GM19025 (cell line): ENCODE results near the gene SGK1.
"Not testable (repeated sequence)": the region's sequence is repeated elsewhere in the genome, so short reads cannot be mapped to it uniquely, and the experiment has no call there.

Experiments
- ATAC-seq: cut with Tn5 transposase; IDR thresholded peaks from one replicate; pipeline ENCODE4 v1.9.1; 2021; ENCODE audit warnings: mild to moderate bottlenecking, low read depth, moderate library complexity; ENCODE audit not compliant: unreplicated experiment

Gene SGK1

DNA sequence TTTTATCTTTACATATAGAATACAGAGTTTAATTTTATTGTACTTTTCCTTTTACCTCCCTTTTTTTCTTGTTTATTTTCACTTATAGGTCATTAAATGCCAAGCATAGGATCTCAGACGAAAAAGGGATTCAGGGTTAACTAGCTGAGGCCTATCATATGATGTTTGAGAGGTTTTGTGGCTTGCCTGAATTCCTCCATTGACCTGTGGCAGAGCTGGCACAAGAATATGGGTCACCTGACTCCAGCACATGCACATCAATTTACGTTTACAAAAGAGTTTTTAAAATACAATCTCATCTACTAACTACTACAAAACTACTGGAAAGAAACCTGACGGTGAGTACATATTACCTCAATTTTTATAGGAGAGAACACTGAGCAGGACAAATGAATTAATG, 60.4 kb downstream of the SGK1 start:
- ATAC-seq: no peak

DNA sequence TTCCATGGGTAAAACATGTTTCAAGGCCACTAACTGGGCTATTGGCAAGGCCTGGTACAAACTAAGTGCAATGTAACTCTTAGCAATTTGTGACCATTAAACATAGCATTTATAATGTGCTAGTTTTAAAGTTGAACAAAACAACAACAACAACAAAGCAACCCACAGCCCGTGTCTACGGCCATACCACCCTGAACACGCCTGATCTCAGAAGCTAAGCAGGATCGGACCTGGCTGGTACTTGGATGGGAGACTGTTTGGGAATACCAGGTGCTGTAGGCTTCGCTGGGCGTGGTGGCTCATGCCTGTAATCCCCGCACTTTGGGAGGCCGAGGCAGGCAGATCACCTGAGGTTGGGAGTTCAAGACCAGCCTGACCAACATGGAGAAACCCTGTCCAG, 61.0 kb downstream of the SGK1 start:
- ATAC-seq: no peak

DNA sequence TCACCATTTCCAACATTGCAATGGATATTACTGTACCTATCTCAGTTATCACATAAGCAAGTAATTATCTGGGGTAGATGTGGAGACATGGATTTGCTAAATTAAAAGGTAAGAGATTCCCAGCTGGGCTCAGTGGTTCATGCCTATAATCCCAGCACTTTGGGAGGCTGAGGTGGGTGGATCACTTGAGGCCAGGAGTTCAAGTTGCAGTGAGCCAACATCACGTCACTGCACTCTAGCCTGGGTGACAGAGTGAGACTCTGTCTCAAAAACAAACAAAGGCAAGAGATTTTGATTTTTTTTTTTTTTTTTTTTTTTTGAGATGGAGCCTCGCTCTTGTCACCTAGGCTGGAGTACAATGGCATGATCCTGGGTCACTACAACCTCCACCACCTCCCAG, 62.6 kb downstream of the SGK1 start:
- not testable (repeated sequence) for ATAC-seq

DNA sequence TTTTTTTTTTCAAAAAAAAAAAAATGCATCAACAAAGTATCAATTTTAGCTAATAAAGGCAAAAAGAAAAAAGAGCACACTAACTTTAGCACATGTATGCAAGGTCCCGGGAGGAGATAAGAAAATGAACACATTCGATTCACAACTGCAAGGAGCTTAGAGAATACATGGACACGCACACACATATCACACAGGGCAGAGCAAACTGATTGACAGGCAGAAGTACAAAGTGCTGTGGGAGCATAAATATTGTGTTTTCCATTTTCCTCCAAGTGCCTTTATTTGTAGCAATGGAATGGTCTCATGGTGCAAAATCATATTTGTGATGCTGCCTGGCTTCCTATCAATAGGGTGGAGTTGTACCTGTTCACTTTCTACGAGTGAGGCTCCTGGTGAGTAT, 63.8 kb downstream of the SGK1 start:
- no peak for ATAC-seq

DNA sequence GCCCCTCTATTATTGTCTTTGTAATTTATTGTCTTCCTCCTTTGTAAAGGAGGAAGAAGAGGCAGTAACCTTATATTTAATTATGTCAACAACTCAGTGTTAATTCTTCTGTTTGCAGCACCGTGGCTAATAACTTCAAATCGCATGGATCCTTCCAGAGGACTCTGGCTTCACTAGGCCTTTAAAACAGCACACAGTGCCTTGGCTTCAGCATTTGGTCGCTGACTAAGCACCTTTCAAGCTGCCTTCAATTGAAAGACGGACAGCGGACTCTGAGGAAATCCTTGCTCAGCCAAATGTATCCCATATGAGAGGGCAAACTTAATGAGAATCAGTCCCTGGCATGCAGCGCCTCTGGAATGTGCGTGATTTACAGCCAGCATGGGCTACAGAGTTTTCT, 64.2 kb downstream of the SGK1 start:
- no peak for ATAC-seq

DNA sequence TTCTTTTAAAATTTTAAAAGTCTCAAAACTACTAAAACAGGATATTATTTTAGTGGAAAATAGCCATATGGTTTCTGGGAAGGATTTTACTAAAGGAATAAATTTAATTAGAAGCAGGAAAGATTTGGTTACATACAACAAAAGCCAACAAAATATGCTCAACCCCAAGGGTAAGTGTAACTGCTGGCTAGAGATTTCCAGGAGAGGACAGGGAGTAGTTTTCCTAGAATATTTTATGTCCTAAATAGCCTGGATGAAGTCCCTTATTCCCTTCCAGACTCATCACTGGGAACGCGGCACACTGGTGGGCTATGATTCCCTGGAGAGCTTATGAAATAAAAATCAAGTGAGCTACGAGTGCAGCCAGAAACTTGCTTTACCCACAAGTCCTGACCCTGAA, 66.6 kb downstream of the SGK1 start:
- ATAC-seq: no peak

DNA sequence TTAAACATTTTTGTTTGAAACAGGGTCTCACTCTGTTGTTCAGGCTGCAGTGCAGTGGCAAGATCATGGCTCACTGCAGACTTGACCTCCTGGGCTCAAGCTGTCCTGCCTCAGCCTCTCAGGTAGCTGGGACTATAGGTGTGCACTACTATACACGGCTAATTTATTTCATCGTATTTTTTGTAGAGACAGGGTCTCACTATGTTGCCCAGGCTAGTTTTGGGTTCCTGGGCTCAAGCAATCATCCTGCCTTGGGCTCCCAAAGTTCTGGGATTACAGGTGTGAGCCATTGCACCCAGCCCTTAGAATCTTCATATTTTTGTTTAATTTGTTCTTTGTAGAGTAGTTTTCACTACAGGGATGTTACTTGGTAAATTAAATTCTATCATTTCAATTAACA, 67.1 kb downstream of the SGK1 start:
- no peak for ATAC-seq

DNA sequence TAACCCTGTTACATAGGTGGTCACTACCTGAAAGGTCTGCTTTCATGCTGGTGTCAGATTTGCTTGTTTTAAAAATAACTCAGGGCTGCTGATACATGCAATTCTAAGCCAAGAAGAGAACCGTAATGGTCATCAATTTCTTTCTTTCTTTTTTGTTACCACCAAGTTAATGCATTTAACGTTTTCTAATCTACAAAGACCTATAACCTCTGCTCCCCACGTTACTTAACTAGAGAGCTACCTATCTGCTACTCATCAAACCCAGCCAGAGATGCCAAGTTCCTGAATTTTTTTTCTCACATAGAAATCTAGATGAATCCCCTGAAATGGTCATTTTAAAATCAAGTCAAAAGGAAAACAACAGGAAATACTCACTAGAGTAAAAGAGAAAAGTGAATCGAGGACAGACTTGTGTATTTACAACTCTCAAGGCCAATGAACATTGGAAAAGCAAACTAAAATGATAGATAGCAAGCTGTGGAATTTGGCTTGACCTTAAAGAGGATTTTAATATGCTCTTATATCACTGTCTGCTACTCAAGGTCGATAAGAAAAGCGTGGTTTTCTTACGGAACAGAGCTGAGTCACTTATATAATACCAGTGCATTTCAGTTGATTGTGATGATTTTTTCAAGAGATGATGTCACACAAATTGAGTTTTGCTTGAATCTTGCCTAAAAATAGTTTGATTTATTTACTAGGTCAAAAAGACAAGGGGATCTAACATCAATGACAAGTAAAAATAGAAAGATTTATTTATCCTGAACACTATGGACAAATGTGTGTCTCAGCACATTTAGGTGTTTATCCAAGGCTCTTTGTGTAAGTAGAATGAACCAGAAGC, 67.9 kb downstream of the SGK1 start:
- ATAC-seq: no peak

DNA sequence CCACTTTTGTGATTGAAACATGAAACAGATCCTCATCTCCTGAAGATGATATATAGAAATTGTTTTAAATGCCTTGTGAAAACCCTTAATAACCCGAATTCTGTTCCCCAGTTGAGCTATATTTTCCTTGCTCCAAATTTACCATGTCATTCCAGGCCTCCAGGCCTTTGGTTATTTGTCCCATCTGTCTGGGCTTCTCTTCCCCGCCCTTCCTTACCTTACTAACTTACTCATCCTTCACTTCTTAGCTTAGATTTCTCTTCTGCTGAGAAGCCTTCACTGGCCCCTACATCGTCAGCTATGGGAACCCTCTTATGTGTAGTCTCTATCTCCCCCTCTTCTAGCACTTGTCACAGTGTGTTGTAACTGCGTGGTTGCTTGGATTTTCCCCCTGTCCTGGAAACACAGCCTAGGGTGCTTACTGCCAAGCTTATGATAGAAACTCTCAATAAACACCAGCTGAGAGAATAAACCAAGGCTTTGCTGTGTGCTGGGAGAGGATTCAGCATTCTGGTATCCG, 68.6 kb downstream of the SGK1 start:
- ATAC-seq: no peak

DNA sequence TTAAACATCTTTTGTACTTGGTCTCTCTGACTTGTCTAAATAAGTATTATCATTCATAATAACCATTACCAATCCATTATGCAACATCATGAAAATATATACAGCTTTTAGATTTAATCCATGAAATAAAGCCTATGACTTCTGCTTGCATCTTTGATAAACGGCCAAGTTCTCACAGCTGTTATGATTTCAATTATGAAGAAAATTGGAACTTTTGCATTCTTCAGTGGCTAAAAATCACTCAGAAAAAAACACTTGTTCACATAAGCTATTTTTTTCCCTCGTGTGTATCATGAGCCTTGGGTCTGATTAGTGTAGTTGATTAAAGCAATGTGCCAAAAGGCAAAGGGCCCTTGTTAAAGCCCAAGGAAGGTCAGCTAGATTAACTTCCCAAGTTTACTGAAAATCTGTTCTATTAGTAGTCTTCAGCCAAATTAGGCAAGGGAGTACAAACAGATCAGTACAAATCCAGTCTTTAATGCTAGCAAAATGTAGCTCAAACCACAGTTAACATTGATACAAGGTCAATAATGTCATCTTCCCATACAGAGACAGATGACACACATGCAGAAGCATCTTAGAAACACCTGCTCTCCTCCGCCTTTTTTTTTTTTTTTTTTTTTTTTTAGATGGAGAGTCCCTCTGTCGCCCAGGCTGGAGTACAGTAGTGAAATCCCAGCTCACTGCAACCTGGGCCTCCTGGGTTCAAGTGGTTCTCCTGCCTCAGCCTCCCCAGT, 69.9 kb downstream of the SGK1 start:
- no peak for ATAC-seq

DNA sequence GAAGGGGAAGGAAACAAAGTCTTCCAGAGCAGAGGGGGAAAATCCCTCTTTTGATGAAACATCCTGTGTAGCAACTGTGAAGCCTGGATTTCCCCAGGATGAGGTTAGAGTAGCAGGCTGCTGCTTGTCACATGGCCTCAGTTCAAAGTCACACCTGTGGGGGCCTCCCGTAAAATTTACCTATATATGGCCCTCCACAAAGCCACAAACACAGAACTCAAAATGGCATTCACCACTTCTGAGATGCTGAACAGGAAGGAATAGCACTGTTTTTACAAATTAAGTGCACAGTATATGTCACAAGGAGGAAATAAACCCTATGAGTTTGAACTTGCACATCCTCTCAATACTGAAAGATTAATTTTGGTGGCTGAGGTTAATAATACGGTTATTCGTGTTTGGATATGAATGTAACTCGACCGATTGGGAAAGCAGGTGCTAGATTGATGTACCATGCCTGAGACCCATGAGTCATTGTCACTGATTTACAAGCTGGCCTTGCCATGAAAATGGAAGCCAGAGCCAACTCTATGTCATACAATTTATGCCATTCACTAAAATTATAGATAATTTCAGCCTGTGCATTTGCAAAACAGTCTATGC, 70.6 kb downstream of the SGK1 start:
- ATAC-seq: peak; percentile 94

DNA sequence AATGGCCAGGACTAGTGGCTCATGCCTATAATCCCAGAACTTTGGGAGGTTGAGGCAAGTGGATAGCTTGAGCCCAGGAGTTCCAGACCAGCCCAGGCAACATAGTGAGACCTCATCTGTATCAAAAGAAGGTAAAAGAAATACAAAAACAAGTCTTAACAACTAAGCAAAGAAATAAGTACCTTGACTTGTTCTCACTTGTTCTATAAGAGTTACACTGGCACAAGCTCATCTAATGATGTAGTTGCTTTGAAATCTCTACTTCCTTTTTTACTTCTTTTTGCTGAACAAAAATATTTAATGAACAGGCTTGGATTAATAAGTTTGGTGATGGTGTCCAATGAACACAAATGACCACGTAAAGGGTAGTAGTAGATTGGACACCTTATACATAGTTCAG, 72.2 kb downstream of the SGK1 start:
- no peak for ATAC-seq

DNA sequence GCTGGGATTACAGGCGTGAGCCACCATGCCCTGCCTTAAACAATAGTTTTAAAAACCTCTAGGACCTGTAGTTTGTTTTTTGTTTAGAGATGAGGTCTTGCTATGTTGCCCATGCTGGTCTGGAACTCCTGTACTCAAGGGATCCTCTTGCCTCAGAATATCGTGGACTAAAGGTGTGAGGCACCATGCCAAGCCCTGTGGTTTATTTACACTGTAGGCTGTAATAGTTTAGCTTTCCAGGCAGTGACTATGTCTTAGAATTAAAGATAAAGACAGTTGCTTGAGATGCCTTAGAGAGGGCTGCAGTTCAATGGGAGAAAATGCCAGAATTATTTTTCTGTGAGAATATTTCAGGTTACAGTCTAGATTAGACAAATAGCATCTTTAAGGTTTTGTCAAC, 72.9 kb downstream of the SGK1 start:
- ATAC-seq: no peak

DNA sequence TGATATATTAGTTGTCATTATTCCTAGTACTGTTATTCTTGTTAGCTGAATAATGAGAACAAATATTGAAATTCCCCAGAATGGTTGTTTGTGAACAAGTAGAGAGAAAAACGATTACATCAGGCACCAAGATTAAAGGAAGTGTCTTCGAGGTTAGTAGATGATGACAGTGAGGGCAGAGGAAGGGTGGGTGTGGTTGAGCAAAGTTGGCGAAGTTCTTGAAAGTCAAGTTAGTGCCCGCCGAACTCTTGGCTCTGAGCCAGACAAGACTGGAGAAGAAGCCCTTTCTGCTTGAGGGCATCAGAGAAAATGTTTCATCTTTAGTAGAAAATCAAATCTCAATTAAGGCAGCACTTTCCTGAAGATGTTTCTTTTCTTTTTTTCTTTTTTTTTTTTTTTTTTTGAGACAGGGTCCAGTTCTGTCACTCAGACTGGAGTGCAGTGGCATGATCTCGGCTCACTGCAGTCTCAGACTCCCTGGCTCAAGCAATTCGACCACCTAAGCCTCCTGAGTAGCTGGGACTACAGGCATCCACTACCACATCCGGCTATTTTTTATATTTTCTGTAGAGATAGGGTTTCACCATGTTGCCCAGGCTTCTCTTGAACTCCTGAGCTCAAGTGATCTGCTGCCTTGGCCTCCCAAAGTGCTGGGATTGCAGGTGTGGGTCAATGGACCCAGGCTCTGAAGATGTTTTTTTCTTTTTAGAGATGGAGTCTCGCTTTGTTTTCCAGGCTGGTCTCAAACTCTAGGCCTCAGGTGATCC, 77.1 kb downstream of the SGK1 start:
- ATAC-seq: no peak

DNA sequence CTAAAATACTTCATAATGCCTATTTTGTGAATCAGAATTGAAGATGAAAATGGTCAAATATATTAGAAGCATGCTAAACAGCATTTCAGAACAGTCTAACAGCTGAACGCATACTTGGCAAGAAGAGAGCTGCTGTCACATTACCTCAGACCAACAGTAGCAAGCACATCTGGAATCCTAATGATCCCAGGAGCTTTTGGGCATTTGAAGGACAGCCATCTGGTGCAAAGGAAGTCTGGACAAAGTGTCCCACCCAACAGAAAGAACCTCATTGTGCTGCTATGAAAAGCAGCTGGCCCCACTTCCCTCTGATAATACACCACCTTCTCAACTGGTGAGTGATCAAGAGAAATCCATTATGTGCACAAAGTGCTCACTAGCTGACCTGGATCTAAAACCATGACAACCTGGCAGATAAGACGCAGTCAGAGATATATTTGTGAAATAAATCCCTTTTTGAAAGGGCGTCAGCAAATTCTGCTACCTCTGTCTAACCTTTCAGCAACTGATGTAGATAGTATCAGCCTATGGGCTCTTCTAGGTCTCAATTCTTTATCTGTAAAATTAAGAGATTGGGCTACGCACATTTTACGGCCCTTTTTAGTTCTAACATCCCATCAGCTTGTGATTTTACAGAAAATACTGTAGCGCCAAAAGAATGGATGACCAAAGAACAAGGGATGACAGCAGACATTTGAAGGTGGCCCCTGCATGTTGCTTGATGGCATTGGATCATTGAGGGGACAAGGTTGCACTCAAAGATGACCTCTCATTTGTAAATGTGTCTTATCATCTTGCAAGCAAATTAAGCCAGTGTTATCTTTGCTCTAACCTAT, 78.7 kb downstream of the SGK1 start:
- no peak for ATAC-seq

DNA sequence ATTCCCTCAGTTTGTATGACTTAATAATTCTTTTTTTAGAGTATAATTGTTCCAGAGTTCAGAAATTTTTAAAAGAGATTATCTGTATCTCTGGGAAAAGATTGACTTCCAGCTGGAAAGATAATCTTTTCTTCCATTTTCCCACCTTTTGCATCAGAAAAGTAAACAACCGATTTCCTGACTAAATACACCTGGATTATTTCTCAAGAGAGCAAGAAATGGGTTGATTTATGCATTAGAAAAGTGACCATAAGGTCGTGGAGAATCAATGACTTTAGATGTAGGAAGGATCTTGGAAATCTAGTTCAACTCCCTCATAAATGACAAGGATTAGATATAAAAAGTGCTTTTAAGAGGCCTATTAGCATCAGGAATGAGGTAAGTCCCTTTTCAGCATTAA, 79.9 kb downstream of the SGK1 start:
- no peak for ATAC-seq

DNA sequence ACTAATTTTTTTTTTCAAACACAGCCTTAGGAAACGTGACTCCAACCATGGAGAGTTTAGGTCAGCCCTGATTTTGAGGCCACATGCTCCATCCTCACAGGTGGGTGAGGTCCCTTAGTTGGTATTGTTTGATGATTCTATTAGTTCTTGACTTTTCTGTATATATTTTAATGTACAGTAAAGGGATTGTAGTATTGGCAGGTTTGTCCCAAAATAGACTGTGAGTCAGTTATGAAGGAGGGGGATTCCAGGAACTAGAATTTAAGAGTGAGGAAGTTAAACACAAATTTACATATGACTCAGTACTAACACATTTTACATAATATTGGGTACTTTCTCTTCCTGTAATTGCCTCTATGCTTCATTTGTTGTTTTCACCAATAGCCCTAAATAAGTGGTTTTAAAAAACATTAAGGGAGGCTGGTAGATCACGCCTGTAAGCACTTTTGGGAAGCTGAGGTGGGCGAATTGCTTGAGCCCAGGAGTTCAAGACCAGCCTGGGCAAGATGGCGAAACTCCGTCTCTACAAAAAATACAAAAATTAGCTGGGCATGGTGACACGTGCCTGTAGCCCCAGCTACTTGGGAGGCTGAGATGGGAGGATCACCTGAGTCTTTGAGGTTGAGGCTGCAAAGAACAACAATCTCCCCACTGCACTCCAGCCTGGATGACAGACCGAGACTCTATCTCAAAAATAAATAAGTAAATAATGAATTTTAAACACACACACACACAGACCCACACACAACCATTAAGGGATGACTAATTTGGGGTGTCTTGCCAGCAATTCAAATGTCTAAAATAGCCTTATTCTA, 81.8 kb downstream of the SGK1 start:
- ATAC-seq: peak; percentile 94

DNA sequence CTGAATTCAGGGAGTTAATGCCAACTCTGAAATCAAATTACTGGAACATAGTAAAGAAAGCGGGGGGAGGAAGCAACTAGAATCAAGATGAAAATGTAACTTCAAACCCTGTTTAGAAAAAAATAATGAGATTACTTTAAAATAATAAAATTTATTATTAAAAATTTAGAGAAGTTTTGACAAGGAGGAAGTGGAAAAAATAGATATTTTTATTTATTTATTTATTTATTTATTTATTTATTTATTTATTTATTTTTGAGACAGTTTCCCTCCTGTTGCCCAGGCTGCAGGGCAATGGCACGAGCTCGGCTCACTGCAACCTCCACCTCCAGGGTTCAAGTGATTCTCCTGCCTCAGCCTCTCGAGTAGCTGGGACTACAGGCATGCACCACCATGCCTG, 82.6 kb downstream of the SGK1 start:
- ATAC-seq: not testable (repeated sequence)
